ENCODE measurements around the gene UBIAD1.

DNA sequence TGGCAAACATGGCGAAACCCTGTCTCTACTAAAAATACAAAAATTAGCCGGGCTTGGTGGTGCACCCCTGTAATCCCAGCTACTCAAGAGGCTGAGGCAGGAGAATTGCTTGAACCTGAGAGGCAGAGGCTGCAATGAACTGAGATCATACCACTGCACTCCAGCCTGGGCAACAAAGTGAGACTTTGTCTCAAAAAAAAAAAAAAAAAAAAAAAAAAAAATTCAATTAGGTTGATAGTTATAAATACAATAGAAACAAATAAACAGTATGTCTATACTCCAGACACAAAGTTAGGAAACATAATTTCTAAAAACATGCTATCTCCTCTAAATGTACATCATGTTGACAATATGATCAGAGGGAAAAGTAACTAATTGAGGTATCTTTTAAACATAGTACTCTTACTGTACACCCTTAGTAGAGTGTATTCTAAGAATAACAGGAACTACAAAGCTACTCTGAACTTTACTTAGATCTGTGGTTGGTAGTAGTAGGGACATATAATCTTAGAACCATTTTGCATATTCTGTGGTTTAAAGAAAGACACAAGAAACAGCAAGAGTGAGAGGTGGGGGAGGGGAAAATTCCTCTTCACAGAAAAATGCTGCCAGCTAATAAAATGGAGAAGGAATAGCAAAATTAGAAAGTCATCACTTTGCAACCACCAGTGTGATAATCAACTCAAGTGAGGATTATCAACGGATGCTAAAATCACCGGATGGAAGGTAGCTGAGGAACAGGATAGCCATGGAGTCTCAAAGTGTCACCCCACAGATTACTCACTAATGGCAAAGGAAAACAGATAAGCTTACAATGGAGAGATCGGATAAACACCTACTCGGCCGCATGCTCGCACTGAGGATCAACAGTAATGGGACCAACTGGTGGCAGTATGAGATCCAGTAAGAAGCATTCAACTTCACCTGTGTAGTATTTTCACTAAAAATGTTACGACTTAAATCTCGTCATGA, 45.6 kb upstream of the UBIAD1 start:
- TF ChIP-seq, protein P1, sequence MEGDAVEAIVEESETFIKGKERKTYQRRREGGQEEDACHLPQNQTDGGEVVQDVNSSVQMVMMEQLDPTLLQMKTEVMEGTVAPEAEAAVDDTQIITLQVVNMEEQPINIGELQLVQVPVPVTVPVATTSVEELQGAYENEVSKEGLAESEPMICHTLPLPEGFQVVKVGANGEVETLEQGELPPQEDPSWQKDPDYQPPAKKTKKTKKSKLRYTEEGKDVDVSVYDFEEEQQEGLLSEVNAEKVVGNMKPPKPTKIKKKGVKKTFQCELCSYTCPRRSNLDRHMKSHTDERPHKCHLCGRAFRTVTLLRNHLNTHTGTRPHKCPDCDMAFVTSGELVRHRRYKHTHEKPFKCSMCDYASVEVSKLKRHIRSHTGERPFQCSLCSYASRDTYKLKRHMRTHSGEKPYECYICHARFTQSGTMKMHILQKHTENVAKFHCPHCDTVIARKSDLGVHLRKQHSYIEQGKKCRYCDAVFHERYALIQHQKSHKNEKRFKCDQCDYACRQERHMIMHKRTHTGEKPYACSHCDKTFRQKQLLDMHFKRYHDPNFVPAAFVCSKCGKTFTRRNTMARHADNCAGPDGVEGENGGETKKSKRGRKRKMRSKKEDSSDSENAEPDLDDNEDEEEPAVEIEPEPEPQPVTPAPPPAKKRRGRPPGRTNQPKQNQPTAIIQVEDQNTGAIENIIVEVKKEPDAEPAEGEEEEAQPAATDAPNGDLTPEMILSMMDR (IDR thresholded peaks at IDR 0.05; ENCODE audit: borderline replicate concordance, extremely low read depth, low read length, poor library complexity, severe bottlenecking): no peak
- no peak for TF ChIP-seq EZH2 (IDR thresholded peaks at IDR 0.05; ENCODE audit: borderline replicate concordance, low read depth, low read length, severe bottlenecking)

Measured in DND-41 (cell line).